Measurements from ENCODE around the gene ZNF618. TPM values are rescaled to one million over a fixed set of nuclear protein-coding genes. Genes with fewer than 3 reads are reported as not detected.

ZNF618 gene
- total RNA-seq, 1 donor from 2014 or later, result 7.4 TPM

GRCh38 chr9:114055061-114055460 lies 179.0 kb downstream of the ZNF618 start:
- DNase-seq (ENCODE audit: extremely low spot score in 2 of 2), result no peak
- H3K27ac ChIP-seq, result no peak overlapping the region
- H3K9me3 ChIP-seq, result no peaks in the 10 kb centered on the region
- intact Hi-C loops (cut with DNase I), result no loop called here
- H3K36me3 ChIP-seq, result peaks cover 0 to 8% of the 10 kb centered on the region in 2 donors
- H3K27me3 ChIP-seq, result no peaks in the 10 kb centered on the region
- no peak overlapping the region for H3K4me3 ChIP-seq
- H3K4me1 ChIP-seq, result no peaks in the 10 kb centered on the region
- TF ChIP-seq POLR2AphosphoS5 (IDR thresholded peaks at IDR 0.05; ENCODE audit: insufficient read depth in 1 of 2, low read depth in 1 of 2) (no peak), CTCF (IDR thresholded peaks at IDR 0.05) (no peak), POLR2A (IDR thresholded peaks at IDR 0.05) (no peak)

- no peak for DNase-seq (ENCODE audit: extremely low spot score in 2 of 2)
- TF ChIP-seq POLR2AphosphoS5 (IDR thresholded peaks at IDR 0.05; ENCODE audit: insufficient read depth in 1 of 2, low read depth in 1 of 2) (no peak), CTCF (IDR thresholded peaks at IDR 0.05) (no peak), POLR2A (IDR thresholded peaks at IDR 0.05) (no peak)
- Histone ChIP-seq H3K27me3 (no peaks in the 10 kb centered on the region), H3K9me3 (no peaks in the 10 kb centered on the region), H3K36me3 (no peaks in the 10 kb centered on the region), H3K4me1 (no peaks in the 10 kb centered on the region), H3K27ac (no peak overlapping the region), H3K4me3 (no peak overlapping the region)
- intact Hi-C loops (cut with DNase I), result no loop called here
These were observed 179.8 kb downstream of the ZNF618 start for GRCh38 chr9:114055894-114056293.

- no peaks in the 10 kb centered on the region for H3K4me1 ChIP-seq
- no peak overlapping the region for H3K27ac ChIP-seq
- no peaks in the 10 kb centered on the region for H3K36me3 ChIP-seq
- peak in 1 of 2 donors; percentile 67 for DNase-seq (ENCODE audit: extremely low spot score in 2 of 2)
- H3K27me3 ChIP-seq, result no peaks in the 10 kb centered on the region
- no peak overlapping the region for H3K4me3 ChIP-seq
- TF ChIP-seq CTCF (IDR thresholded peaks at IDR 0.05) (no peak), POLR2AphosphoS5 (IDR thresholded peaks at IDR 0.05; ENCODE audit: insufficient read depth in 1 of 2, low read depth in 1 of 2) (no peak), POLR2A (IDR thresholded peaks at IDR 0.05) (no peak)
- no peaks in the 10 kb centered on the region for H3K9me3 ChIP-seq
- intact Hi-C loops (cut with DNase I), result no loop called here
These were observed 180.4 kb downstream of the ZNF618 start for GRCh38 chr9:114056527-114056926.

- no peak for DNase-seq (ENCODE audit: extremely low spot score in 2 of 2)
- TF ChIP-seq POLR2AphosphoS5 (IDR thresholded peaks at IDR 0.05; ENCODE audit: insufficient read depth in 1 of 2, low read depth in 1 of 2), result no peak
- TF ChIP-seq POLR2A (IDR thresholded peaks at IDR 0.05), result no peak
- no peak for TF ChIP-seq CTCF (IDR thresholded peaks at IDR 0.05)
- Histone ChIP-seq H3K27me3 (no peaks in the 10 kb centered on the region), H3K4me1 (no peaks in the 10 kb centered on the region), H3K4me3 (no peak overlapping the region), H3K36me3 (no peaks in the 10 kb centered on the region), H3K9me3 (no peaks in the 10 kb centered on the region), H3K27ac (no peak overlapping the region)
- intact Hi-C loops (cut with DNase I), result no loop called here
These were observed 181.2 kb downstream of the ZNF618 start for GRCh38 chr9:114057161-114057885.

- H3K27ac ChIP-seq, result no peak overlapping the region
- H3K36me3 ChIP-seq, result no peaks in the 10 kb centered on the region
- DNase-seq (ENCODE audit: extremely low spot score in 2 of 2), result peak in 1 of 2 donors; percentile 70
- H3K4me3 ChIP-seq, result no peak overlapping the region
- no peaks in the 10 kb centered on the region for H3K4me1 ChIP-seq
- no peaks in the 10 kb centered on the region for H3K9me3 ChIP-seq
- H3K27me3 ChIP-seq, result no peaks in the 10 kb centered on the region
- no peak for TF ChIP-seq POLR2A (IDR thresholded peaks at IDR 0.05)
- TF ChIP-seq POLR2AphosphoS5 (IDR thresholded peaks at IDR 0.05; ENCODE audit: insufficient read depth in 1 of 2, low read depth in 1 of 2), result no peak
- no peak for TF ChIP-seq CTCF (IDR thresholded peaks at IDR 0.05)
- intact Hi-C loops (cut with DNase I), result no loop called here
These were observed 182.6 kb downstream of the ZNF618 start for GRCh38 chr9:114058688-114059046.

Data from vagina (tissue), 2 donors.